Activated T-cell treated with anti-CD3 and anti-CD28 coated beads, Interleukin-2, amount 50 U/mL, for 48 hours (primary cell): Measurements from ENCODE around the gene HOXA6.

Experiments used
- DNase-seq, 2 experiments: peaks; one replicate each; pipeline ENCODE4 v3.0.0-alpha.2; 2020

HOXA6 gene

GRCh38 chr7:27172823-27173510, 25.4 kb upstream of the HOXA6 start:
- DNase-seq = peak; percentile 37 to 49

- DNase-seq = peak; percentile 30 to 33
These were observed 24.8 kb upstream of the HOXA6 start for GRCh38 chr7:27172315-27172774.

GRCh38 chr7:27171637-27172314, 24.2 kb upstream of the HOXA6 start:
- peak; percentile 26 to 36 for DNase-seq

- DNase-seq = peak; percentile 21 to 27
These were observed 23.7 kb upstream of the HOXA6 start for GRCh38 chr7:27171325-27171636.

- peak in 1 of 2 experiments; percentile 20 for DNase-seq
These were observed 23.1 kb upstream of the HOXA6 start for GRCh38 chr7:27170426-27171324.

- peak in 1 of 2 experiments; percentile 52 for DNase-seq
These were observed 22.3 kb upstream of the HOXA6 start for GRCh38 chr7:27169658-27170425.

GRCh38 chr7:27168265-27168947, 20.8 kb upstream of the HOXA6 start:
- DNase-seq = peak; percentile 60 to 67

- DNase-seq = no peak
These were observed 20.3 kb upstream of the HOXA6 start for GRCh38 chr7:27167916-27168264.

- peak in 1 of 2 experiments; percentile 29 for DNase-seq
These were observed 19.2 kb upstream of the HOXA6 start for GRCh38 chr7:27166531-27167505.

- peak in 1 of 2 experiments; percentile 40 for DNase-seq
These were observed 18.5 kb upstream of the HOXA6 start for GRCh38 chr7:27165996-27166530.

GRCh38 chr7:27165089-27165995, 17.8 kb upstream of the HOXA6 start, which contains the start of gene HOXA9:
TSS of gene HOXA9 (minus strand) at chr7:27165537. CDS start at chr7:27165457, 80 bp downstream.
- DNase-seq = peak; percentile 32 to 43

- DNase-seq = peak; percentile 45 to 48
These were observed 17.0 kb upstream of the HOXA6 start for GRCh38 chr7:27164367-27165088.

- no peak for DNase-seq
These were observed 16.4 kb upstream of the HOXA6 start for GRCh38 chr7:27164045-27164366.

- DNase-seq = peak in 1 of 2 experiments; percentile 24
These were observed 15.9 kb upstream of the HOXA6 start for GRCh38 chr7:27163288-27164044.

- no peak for DNase-seq
These were observed 15.2 kb upstream of the HOXA6 start for GRCh38 chr7:27162561-27163287.

- DNase-seq = peak in 1 of 2 experiments; percentile 14
These were observed 14.4 kb upstream of the HOXA6 start for GRCh38 chr7:27161721-27162560.
